Measurements from ENCODE around the gene KLRK1.

DNA sequence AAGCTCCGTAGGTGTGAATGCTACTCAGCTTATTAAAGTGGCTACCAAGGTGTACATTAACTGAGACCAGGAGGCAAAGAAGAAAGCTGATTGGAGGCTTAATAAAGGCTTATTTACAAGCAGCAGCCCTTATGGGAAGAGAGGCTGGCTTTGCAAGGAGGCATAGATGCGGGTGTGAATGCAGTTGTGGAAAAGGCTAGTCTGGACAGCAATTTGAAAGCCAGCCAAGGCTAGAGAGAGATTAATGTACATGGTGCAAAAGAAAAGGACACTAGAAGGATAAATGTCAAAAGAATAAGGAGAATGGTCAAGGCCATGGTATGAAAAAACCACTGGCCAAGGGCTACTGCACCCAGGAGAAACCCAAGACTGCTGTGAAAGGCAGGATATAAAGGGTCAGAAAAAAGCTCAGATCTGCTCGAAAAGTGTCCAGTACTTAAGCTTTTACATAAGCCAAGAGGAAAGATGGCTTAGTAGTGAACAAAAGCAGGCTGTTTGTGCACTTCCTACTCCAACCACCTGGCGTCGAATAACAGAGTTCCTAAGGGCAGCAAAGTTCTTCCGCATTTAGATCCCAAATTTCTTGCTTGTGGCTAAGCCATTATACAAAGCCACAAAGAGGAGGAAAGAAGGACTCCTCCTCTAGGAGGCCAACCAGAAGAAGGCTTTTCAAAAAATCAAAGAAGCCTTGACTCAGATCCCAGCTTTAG is 24.0 kb downstream of the KLRK1 start:
- TF ChIP-seq, protein P1, sequence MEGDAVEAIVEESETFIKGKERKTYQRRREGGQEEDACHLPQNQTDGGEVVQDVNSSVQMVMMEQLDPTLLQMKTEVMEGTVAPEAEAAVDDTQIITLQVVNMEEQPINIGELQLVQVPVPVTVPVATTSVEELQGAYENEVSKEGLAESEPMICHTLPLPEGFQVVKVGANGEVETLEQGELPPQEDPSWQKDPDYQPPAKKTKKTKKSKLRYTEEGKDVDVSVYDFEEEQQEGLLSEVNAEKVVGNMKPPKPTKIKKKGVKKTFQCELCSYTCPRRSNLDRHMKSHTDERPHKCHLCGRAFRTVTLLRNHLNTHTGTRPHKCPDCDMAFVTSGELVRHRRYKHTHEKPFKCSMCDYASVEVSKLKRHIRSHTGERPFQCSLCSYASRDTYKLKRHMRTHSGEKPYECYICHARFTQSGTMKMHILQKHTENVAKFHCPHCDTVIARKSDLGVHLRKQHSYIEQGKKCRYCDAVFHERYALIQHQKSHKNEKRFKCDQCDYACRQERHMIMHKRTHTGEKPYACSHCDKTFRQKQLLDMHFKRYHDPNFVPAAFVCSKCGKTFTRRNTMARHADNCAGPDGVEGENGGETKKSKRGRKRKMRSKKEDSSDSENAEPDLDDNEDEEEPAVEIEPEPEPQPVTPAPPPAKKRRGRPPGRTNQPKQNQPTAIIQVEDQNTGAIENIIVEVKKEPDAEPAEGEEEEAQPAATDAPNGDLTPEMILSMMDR (IDR thresholded peaks at IDR 0.05), result no peak
- TF ChIP-seq EP300 (IDR thresholded peaks at IDR 0.05) (no peak), POLR2A (IDR thresholded peaks at IDR 0.05) (no peak)
